ENCODE data around the gene PRKCB. TPM values are rescaled to one million over a fixed set of nuclear protein-coding genes. Genes with fewer than 3 reads are reported as not detected.
"Not testable (repeated sequence)": the region's sequence is repeated elsewhere in the genome, so short reads cannot be mapped to it uniquely, and the experiment has no call there.

The PRKCB gene
- total RNA-seq, 1 donor from 2014 or later = 59.0 TPM

DNA sequence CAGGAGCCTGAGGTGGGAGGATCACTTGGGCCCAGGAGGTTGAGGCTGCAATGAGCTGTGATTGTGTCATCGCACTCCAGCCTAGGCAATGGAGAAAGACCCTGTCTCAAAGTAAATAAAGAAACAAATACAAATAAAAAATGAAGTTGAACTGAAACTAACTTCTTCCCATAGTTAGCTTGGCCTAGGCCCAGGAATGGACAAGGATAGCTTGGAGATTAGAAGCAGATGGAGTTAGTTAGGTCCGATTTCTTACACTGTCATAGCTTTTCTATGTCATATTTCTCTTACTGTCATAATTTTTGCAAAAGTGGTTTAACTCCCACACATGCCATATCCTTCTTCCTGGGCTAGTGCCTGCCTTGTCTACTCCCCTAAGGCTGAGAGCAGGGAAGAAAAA is 265.6 kb downstream of the PRKCB start:
- DNase-seq = no peak

DNA sequence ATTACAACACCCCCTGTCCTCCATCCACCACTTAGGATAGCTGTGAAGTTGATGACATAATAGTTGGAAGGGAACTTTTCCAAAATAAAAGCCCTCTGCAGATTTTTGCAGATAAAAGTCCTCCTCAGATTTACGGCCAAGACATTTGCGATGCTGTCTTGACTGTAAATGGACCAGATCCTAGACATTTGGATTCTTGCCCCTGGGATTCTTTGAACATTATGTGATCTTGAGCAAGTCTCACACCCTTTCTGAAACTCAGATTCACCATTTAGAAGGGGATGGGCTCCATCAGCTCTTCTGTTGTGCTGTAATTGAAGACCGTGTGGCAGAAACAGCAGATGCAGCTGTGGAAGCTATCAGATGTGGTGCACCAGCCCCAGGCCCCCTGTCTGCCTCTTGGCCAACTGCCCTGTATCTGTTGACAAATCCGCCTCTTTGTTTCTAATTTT is 266.5 kb downstream of the PRKCB start:
- DNase-seq = no peak

DNA sequence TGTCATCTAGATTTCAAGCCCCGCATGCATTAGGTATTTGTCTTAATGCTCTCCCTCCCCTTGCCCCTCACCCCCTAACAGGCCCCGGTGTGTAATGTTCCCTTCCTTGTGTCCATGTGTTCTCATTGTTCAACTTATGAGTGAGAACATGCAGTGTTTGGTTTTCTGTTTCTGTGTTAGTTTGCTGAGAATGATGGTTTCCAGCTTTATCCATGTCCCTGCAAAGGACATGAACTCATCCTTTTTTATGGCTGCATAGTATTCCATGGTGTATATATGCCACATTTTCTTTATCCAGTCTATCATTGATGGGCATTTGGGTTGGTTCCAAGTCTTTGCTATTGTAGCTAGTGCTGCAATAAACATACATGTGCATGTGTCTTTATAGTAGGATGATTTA is 269.7 kb downstream of the PRKCB start:
- DNase-seq = not testable (repeated sequence)

DNA sequence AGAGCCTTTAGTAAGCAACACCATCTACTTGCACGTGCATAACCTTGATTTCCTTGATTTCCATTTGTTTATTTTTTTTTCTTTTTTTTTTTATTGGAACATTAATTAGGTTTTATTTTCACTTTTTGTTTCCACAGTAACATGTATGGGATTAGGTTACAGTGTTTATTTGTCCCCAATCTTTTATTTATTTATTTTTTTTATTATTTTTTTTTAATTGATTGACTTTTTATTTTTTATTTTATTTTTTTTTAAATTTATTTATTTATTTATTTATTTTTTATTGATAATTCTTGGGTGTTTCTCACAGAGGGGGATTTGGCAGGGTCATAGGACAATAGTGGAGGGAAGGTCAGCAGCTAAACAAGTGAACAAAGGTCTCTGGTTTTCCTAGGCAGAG is 272.3 kb downstream of the PRKCB start:
- DNase-seq = not testable (repeated sequence)

DNA sequence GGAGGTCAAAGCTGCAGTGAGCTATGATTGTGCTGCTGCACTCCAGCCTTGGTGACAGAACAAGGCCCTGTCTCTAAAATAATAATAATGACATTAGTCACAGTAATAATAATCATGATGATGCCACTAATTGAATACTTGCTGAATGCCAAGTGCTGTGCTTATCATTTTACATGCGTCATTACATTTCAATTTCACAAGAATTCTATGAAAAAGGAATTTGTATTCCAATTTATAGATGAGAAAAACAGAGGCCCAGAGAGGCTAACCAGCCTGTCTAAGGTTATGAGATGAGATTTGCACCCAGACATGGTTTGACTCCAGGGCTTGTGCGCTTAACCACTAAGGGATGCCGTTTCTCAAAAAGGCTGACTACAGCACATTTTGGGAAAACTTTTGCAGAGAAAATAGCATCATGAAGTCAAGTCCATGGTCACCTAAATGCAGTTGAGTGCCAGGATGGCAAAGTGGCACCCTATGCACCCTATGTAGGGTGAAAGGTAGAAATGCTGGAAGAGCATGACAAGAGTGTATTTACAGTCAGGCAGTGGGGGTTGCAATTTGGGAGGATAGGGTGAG is 276.0 kb downstream of the PRKCB start:
- no peak for DNase-seq

DNA sequence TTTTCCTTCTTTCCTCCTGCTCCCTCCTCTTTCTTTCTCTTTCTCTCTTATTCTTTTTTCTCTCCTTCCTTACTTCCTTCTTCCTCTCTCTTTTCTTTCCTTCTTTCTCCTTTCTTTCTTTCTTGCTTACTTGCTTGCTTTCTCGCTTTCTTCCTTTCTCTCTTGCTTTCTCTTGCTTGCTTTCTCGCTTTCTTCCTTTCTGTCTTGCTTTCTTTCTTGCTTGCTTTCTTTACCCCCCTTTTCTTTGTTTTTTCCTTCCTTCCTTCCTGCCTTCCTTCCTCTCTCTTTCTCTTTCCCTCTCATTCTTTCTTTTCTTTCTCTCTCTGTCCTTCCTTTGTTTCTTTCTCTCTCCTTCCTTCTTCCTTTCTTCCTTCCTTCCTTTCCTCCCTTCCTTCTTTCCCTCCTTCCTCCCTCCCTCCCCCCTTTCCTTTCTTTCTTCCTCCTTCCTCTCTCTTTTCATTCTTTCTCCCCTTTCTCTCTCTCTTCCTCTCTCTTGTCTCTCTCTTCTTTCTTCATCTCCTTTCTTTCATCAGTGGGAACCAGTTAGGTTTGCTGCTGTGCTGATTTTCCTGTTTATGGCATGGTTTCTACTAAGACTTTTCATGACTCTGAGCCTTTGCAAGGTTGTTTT is 277.4 kb downstream of the PRKCB start:
- DNase-seq = no peak

DNA sequence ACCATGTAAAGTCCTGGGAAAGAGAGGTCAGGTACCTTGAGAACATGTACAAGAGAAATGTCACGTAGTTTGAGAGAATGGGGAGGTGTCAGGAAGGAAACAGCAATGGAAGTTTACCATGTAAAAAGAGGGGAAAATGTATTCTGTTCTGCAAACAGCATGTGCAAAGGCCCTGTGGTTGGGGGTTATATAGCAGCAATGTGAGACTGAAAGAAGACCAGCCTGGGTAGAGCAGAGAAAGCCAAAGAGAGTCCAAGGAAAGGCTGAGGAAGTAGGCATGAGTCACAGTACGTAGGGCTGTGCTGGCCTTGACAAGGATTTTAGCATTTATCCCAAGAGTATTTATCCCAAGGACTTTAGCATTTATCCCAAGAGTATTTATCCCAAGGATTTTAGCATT is 279.1 kb downstream of the PRKCB start:
- no peak for DNase-seq

DNA sequence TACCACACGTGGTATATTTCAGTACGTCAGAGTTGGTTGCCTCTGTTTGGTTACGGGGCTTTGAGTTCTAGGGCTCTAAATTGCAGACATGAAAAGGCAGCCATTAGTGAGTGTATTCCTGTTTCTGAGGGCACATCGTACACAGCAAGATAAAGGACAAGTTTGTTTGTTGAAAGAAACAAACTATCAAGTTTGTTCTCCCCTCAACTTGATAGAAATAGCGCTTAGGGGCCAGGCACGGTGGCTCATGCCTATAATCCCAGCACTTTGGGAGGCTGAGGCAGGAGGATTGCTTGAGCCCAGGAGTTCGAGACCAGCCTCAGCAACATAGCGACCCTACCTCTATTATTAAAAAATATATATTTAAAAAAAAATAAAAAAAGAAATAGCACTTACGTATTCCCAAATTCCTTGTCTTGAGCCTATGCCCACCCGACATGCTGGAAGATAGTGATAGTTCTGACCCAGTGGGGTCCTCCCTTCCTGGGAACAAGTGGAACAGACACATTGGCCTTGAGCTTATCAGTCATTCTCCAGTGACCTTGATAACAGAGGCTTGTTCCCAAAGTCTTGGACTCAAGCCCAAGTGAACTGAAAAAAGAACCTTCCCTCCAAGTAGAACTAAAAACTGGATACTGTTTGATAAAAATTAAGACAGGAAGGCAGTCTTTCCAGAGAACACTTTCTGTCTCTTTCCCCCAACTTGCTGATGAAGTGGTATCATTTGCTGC is 280.4 kb downstream of the PRKCB start:
- no peak for DNase-seq

DNA sequence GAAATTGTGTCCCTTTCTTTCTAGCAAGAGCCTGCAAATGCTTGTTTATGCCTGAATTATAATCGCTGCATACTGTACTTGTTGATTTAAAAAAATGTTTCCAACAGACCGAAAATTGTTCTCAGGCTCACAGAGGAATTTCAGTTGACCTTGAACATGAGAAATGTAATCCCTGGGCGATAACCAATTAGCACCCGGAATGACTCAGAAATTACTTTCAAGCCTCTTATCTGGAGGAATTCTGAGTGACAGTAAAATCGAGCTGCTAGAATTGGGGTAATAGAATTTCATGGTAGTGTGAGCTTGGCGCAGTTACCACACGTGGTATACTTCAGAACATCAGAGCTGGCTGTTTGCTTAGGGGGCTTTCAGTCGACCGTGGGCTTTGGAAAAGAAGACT is 281.2 kb downstream of the PRKCB start:
- DNase-seq = no peak

DNA sequence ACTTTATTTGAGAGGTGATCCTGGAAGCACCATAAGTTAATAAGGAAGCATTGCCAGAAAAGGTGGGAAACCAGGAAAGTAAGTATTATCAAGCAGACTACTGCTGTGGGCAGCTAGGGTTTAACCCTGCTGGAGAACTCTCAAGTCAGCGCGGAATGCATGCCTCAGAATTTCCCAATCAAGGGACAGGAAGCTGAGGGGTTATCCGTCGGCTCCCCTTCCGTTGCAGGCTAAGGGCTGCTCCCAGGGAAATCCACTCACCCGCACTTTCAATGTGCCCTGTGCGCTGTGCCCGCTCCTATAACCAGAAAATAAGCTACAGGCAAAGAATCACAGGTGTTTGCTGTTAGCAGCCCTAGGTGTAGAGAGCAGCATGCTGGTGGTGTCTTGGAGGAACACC is 281.9 kb downstream of the PRKCB start:
- DNase-seq = no peak

DNA sequence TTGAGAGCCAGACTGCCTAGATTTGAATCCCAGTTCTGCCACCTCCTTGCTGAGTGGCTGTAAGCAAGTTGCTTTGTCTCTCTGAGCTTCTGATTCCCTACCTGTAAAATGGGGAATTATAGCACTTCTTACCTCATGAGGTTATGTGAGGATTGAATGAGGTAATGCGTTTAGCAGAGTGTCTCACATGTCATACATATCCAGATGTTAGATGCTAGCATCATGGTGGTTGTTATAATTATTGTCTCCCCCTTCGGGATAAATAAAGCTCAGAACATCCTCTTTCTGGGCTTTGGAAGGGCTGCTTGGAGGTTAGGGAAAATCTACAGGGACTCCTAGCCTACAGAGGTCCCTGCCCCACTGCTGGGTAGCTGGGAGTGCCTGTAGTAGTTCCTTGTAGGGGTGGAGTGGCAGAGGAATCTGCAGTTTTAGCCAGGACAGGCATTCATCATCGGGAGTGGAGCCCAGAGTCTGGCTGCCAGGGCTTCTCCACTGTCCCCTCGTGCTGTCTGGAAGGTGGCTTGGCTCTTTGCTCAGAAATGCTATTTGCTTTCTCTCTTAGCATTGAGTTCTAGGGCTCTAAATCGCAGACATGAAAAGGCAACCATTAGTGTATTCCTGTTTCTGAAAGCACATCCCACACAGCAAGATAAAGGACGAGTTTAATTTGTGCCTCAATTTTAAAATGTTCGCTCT is 282.5 kb downstream of the PRKCB start:
- no peak for DNase-seq

DNA sequence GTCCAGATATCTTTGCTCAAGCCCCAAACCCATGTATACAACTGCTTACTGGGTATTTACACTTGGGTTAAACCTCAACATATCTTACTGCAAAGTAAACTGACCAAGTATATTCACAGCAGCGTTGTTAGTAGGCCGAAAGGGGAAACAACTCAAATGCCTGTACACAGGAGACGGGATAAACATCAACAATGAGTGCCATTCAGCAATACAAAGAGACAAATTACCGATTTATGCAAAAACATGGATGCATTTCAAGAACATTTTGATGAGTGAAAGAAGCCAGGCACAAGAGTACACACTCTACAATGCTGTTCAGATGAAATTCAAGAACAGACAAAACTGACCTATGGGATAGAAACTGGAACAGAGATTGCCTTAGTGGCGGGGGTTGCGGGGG is 284.0 kb downstream of the PRKCB start:
- no peak for DNase-seq

DNA sequence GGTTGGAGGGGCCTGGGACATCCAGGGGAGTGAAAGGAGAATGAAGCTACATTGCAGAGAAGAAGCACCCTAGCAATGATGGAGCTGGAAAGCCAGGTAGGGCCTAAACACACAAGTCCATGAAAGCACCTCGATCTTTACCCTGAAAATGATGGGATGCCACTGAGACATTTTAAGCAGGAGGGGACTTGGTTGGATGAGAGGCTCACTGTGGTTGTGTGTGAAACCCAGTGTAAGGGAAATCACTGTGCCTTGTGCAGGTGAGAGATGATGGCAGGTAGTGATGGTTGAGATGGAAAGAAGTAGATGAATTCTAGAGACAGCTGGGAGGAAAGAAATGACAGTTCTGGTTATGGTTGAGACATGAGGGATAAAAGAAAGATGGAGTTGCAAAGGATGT is 287.5 kb downstream of the PRKCB start:
- no peak for DNase-seq

DNA sequence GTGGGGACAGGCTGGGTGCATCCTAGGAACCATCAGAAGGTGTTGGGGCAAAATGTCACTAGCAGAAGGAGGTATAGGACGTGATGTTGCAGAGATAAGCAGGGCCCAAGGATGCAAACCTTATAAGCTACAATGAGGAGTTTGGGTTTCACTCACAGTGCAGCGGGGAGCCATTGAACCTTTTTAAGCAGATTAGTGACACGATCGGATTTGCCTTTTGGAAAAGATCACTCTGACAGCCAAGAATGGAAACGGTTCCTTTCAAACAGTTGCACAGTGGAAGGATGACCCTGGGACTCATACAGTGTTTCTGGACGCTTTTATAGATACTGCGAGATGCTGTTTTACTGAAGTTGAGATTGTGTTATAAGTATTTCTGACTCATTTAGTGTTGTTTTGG is 288.5 kb downstream of the PRKCB start:
- DNase-seq = no peak

DNA sequence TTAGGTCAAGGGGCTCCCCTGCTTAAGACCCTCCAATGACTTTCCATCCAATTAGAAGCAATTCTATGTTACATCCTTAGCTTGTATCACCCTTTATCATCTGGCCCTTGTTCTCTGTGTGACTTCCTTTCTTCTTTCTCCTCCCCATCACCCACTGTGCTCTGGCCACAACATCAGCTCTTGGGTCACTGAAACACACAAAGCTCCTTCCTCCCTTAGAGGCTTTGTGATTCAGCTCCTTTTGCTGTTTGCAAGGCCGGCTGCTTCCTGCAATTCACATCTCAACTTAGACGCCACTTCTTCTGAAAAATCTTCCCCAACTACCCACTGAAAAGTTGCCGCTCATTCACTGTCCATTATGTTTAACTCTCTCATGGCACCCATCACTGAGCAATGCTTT is 289.4 kb downstream of the PRKCB start:
- DNase-seq = no peak

DNA sequence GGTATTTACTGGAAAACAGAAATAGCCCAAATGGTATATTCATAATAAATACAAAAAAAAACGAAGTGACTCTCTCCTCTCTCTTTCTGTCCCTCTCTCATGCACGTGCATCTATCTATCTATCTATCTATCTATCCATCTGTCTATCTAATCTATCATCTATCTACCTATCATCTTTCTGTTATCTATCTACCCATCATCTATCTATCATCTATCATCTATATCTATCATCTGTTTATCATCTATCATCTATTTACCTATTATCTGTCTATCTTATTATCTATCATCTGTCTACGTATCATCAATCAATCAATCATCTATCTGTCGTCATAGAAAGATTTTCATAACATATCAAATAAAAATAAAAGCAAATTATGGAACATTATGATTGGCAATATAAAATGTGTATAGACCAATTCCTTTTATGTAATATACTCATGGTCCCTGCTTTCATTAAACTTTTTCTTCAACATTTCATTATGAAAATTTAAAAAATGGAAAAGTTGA is 293.7 kb downstream of the PRKCB start:
- no peak for DNase-seq

DNA sequence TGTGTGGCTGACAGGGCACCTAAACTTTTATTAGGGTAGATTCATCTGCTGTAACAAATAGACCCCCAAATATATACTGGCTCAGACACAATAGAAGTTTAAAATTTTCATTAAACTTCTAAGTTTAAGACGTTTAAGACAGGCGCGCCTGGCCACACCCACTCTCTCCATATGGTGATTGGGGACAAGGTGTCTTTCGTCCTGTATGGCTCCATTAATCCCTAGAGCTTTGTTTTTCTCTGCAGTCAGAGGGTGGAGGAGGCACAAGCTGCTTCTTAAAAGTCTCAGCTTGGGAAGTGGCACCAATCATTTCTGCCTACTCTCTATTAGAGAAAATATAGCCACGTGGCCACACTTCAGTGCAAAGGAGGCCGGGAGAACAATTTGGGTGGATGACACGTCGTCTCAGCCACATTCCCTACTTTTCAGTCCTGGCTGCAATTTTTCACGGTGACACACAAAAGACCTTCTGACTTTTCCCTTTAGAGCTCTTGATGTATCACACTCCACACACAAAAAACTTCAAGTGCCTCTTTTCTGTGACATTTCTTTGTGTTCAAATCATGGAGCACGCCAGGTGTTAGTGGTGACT is 294.8 kb downstream of the PRKCB start:
- DNase-seq = no peak

DNA sequence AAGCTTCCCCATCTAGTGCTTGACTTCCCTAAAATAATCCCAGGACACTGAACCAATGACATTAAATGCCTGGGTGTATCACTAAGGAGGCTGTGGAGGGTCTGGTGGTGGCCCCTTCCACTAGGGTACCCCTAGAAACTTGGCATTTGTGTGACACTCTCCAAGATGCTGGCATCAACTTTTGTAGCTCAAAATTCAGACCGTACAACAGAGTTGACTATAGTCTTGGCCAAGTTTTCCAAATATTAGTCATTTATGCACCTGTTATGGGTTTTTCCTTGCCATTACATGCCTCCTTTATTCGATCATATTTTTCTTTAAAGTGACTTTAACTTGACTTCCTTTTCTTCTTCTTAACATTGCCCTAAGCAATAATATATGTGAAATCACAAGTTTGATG is 295.5 kb downstream of the PRKCB start:
- no peak for DNase-seq

DNA sequence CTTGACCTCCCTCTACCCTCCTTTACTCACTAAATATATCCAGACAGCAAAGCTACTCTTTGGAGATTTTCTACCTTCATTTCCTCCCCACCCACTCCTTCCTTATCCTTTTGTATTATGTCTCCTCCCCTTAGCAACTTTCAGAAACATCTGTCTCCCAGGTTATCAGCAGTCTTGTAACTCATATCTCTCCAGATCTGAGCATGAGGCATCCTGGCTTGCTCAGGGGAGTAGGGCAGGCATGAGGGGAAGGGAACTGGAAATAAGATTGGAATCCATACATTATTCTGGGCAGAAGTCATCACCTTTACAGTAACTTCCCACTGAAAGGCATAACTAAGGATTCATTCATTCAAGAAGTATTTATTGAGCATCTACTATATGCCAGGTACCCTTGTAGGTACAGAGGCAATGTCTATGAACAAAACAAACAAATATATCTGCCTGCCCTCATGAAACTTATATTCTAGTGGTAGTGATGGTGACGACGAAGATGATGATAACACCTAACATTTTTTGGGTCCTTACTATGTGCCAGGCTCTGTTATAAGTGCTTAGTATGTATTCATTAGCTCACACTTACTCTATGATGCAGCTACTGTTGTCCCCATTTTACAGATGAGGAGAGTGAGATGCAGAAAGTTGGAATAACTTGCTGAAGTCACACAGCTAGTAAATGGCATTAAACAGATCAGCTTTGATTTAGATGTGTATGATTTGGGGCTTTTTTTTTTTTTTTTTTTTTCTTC is 296.4 kb downstream of the PRKCB start:
- DNase-seq = no peak

DNA sequence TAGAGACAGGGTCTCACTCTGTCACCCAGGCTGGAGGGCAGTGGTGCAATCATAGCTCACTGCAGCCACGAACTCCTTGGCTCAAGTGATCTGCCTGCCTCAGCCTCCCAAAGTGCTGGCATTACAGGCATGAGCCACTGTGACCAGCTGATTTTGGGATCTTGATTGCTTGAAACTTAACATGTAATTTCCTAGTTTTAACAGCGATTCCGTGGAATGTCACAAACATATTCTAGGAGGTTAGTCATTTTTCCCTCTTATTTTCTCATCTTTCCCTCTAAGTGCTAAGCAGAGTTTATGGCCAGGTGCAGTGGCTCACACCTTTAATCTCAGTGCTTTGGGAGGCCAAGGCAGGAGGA is 297.0 kb downstream of the PRKCB start:
- DNase-seq = no peak

DNA sequence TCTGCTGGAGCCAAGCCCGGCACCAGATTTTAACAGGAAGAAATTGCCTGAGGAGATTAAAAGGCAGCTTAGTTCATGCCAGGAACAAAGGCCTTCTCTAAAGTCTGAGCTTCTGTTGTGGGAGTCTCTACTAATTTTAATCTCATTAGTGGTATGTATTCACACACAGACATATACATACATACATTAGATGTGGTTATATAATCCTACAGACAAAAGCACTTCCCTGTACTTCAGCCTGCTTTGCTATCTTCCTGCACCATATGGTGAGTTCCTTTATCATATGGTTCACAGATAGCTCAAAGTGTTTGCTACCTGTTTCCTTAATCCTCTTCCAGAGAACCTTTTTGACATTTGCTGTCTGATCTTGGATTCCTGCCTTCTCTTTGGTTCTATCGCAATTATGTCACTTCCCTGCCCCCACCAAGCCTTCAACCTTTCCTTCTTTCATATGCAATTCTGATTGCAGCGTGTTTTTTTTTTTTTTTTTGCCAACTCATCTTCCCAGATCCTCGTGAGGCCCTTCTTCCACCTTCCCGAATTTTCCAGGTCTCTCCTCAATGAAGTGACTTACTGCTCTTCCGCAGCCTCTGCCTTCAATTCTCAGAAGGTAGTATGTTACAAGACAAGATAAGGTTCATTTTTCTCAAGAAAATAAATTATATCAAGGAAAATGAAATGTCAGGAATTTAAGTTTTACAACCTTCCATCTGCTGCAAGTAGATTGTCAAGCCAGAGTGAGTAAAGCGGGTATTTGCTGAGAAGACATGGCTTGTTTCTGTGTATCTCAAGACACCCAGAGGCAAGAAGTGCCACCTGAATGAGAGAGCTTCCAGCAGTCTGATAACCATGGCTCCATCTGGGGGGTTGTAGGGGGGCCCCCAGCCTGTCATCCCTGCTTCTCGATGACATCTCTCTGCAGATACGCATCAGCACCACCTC is 300.1 kb downstream of the PRKCB start:
- no peak for DNase-seq
